CD4-positive, alpha-beta T cell treated with Interleukin-21 for 1 hour (primary cell): ENCODE measurements around the gene RHBDL3.
"Not testable (repeated sequence)": the region's sequence is repeated elsewhere in the genome, so short reads cannot be mapped to it uniquely, and the experiment has no call there.

Experiments
- DNase-seq: peaks from one replicate; pipeline ENCODE4 v3.0.0-alpha.2; 2020

RHBDL3 gene

GRCh38 chr17:32292094-32292493 lies 26.5 kb downstream of the RHBDL3 start:
- DNase-seq: no peak

DNA sequence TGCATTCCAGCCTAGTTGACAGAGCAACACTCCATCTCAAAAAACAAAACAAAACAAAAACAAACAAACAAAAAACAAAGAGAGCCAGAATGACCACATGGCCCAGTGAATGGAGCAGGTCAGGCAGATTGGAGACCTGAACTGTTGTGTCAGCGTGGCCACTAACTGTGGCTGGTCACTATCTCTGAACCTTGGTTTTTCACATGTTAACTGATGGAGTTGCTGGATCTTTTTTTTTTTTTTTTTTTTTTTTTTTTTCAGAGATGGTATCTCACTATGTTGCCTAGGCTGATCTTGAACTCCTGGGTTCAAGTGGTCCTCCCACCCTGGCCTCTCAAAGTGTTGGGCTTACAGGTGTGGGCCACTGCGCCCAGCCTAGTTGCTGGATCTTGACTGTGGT lies 31.8 kb downstream of the RHBDL3 start:
- no peak for DNase-seq

GRCh38 chr17:32297860-32298259 lies 32.2 kb downstream of the RHBDL3 start:
- DNase-seq: no peak

DNA sequence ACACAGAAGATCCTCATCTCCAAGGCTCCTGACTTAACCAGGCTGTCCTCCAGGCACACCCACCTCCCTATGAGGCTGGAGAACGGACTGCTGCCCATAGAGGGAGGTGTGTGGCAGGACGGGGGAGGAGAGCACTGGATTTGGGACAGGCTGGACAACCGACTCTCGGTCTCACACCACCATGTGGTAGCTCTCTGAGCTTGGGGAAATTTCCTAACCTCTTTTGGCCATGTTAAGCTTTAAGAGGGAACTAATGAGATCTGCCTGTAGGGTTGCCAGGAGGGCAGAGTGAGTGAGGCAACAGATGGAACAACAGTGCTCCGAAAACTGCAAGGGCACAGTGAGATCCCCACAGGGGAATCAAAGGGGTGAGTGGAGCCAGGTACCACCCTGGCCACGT lies 32.7 kb downstream of the RHBDL3 start:
- no peak for DNase-seq

GRCh38 chr17:32298721-32299579 lies 33.3 kb downstream of the RHBDL3 start:
- no peak for DNase-seq

DNA sequence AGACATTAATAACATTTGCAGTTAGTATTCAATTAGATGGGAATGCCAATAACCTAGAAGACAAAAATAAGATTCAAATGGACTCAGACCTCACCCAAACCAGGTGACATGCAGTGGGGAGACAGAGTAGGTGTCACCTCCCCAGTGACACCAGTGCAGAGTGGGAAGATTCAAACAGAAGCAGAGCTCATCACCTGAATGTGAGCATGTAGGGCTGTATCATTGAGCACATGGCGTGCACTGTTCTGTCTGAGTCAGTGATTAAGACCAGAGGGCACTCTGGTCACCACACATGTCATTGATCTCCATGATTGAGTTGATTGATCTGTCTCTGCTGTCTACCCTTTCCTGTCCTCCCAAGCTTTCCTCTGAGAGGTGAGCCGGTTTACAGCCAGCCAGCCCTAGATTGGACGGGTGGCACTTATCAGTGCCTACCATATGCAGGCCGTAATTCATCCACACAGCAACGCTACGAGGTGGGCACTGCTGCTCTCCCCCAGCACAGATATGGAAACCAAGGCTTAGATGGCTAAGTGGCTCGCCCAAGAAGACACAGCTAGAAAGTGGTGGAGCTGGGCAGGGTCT lies 34.0 kb downstream of the RHBDL3 start:
- no peak for DNase-seq

GRCh38 chr17:32302037-32302436 lies 36.4 kb downstream of the RHBDL3 start:
- no peak for DNase-seq

GRCh38 chr17:32302860-32303649 lies 37.4 kb downstream of the RHBDL3 start:
- no peak for DNase-seq

DNA sequence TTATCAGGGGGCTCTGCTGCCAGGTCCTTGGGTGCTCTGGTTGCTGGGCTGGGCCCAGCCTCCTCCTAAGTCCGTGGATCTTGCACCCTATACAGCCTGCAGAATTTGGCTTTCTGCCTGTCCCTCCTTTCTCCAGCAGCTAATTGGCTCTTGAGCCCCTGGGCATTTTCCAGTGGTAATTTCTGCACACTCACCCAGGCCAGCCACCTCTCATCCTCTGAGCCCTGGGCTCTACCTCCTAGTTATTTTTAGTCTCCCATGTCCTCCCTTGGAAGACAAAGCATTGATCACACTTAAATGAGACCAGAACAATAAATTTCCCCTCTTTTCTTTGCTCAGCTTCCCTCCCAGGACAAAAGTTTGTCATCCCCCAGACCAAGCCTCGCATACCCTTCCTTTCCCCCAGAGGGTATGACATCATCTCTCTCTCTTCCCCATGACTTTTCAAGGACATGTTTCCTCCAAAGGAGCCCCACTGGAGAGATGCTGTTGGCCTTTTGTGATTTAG lies 38.2 kb downstream of the RHBDL3 start:
- no peak for DNase-seq

- DNase-seq: no peak
These were observed 39.4 kb downstream of the RHBDL3 start for GRCh38 chr17:32305049-32305448.

DNA sequence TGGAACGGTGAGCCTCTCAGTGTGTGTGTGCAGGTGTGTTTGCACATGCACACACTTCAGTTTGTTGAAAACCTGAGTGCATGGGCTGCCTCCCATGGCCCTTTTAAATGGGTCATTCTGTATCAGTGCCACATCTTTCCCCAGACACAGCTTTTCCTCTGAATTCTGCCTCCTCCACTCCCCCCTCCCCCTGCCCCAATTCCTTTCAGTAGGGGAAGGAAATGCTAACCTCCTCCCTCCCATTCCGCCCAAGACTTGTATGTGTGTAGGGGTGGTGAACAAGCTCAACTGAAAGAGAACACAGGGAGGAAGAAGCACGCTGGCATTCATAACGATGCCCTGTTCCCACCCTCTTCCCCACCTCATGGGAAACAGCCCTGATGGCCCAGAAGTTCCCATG lies 42.0 kb downstream of the RHBDL3 start:
- DNase-seq: no peak

- no peak for DNase-seq
These were observed 45.5 kb downstream of the RHBDL3 start for GRCh38 chr17:32311028-32311536.

GRCh38 chr17:32314636-32315035 lies 49.0 kb downstream of the RHBDL3 start:
- DNase-seq: no peak

DNA sequence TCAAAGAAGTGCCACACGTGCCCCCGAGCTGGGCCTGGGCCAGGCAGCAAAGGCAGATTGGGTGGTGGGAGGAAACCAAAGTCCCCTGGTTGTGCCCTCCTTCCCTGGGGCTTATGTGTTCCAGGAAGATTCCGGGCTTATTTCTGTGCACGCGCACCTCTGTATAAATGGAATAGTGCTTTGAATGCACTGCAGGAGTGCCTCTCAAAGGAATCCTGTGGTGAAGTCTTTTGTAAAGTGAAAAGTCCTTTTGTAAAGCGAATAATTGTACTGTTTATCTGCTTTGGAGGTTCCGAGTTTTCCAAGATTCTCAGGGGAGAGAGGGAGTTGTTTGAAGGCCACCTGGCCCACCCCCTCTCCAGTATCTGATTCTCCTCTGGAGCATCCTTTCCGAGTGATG lies 49.5 kb downstream of the RHBDL3 start:
- no peak for DNase-seq

DNA sequence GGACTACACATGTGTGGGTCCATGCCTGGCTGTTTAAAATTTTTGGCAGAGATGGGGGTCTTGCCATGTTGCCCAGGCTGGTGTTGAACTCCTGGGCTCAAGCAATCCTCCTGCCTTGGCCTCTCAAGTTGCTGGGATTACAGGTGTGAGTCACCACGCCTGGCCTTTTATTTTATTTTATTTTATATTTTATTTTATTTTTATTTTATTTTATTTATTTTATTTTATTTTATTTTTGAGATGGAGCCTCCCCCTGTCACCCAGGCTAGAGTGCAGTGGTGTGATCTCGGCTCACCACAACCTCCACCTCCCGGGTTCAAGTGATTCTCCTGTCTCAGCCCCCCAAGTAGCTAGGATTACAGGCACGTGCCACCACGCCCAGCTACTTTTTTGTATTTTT lies 51.0 kb downstream of the RHBDL3 start:
- DNase-seq: not testable (repeated sequence)

DNA sequence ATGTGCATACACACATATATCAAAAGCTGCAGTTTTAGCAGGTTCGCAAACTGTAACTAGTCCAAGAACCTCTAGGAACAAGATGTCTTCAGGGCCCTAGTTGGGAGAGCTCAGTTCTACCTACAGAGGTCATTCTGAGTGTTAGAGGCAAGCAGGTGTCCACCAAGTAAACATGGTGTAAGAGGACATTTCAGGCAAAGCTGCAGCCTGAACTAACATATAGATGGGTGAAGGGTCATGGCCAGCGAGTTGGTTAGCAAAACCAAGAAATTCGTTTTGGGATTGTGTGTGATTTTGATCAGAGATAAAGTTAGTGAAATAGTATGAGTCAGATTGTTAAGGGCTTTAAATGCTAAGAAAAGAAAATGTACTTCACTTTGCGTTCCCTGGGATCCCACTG lies 51.7 kb downstream of the RHBDL3 start:
- no peak for DNase-seq

DNA sequence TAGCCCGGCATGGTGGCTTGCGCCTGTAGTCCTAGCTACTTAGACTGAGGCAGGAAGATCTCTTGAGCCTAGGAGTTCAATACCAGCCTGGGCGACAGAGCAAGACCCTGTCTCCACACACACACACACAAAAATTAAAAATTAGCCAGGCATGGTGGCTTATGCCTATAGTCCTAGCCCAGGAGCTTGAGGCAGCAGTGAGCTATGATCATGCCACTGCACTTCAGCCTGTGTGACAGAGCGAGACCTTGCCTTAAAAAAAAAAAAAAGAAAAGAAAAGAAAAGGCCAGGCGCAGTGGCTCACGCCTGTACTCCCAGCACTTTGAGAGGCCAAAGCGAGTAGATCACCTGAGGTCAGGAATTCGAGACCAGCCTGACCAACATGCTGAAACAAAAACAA lies 52.4 kb downstream of the RHBDL3 start:
- DNase-seq: no peak

DNA sequence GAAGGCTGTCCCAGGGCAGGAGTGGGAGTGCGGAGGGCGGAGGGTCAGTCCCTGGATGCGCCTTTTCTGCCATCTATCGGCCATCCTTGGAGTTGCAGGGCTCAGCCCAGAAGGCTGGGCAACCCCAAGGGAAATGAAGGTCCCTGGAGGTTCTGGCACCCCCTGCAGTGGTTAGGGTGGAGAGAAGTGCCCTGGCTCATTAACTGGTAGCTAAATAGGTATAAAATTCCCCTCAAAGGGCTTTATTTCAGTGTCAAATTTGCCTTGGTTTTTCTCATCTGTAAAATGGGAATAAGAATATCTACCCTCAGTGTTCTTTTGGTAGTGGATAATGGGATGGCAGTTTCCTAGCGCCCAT lies 53.9 kb downstream of the RHBDL3 start:
- DNase-seq: peak; percentile 79

DNA sequence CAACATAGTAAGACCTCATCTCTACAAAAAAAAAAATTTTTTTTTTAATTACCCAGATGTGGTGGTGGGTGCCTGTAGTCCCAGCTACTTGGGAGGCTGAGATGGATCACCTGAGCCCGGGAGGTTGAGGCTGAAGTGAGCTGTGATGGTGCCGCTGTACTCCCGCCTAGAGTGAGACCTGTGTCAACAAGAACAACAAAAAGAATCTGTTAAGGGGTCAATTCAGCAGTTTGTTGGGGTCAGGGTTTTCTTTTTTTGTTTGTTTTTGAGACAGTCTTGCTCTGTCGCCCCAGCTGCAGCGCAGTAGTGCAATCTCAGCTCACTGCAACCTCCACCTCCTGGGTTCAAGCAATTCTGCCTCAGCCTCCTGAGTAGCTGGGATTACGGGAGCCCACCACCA lies 54.4 kb downstream of the RHBDL3 start:
- DNase-seq: not testable (repeated sequence)

DNA sequence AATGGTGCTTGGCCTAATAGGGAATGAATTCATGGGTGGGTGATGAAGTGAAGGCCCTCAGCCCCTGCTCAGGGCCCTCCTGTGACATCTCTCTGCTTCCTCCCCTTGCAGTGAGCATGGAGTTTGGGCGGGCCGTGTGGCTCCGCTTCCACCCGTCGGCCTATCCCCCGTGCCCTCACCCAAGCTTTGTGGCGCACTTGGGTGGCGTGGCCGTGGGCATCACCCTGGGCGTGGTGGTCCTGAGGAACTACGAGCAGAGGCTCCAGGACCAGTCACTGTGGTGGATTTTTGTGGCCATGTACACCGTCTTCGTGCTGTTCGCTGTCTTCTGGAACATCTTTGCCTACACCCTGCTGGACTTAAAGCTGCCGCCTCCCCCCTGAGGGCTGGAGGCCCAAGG lies 55.2 kb downstream of the RHBDL3 start:
- DNase-seq: no peak

DNA sequence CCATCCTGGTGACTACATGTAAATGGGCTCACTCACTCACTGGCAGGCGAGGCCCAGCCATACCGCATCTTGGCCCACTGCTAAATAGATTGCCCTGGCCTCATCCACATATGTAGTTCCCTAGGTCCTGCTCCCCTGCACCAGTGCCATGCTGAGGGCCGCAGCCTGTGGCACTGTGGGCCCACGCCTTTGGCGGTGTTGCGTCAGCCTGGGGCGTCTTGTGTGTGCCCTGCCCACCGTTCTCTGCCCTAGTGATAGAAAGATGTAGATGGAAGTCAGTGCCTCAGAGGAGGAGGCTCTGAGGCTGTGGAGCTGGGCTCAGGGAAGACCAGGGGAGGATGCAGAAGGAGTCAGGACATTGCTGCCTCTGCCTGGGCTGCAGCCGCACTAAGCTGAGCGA lies 57.4 kb downstream of the RHBDL3 start:
- no peak for DNase-seq

GRCh38 chr17:32323811-32324491 lies 58.3 kb downstream of the RHBDL3 start:
- DNase-seq: peak; percentile 56

DNA sequence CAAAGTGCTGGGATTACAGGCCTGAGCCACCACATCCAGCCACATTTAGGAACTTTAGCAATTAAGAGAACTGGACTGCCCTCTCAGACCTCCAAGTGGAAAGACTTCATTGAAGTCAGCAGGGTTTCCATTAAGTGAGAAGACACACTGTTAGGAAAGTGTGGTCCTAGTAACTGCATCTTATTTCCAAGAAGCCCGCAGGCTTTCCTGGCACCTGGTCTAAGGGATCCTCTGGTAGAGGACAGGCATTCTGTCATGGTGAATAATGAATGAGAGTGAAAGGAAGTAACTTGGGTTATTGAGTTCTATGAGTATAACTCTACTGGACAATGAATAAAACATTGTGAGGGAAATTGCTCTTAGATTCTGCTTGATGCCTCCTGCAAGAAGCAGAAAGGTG lies 62.3 kb downstream of the RHBDL3 start:
- no peak for DNase-seq
